NCI-H2107 (cell line): ENCODE data around the gene SLC29A2.

Source experiments
- DNase-seq: peaks from one replicate; lab custom pipeline; 2025; lab: John Stamatoyannopoulos, UW

SLC29A2 gene

DNA sequence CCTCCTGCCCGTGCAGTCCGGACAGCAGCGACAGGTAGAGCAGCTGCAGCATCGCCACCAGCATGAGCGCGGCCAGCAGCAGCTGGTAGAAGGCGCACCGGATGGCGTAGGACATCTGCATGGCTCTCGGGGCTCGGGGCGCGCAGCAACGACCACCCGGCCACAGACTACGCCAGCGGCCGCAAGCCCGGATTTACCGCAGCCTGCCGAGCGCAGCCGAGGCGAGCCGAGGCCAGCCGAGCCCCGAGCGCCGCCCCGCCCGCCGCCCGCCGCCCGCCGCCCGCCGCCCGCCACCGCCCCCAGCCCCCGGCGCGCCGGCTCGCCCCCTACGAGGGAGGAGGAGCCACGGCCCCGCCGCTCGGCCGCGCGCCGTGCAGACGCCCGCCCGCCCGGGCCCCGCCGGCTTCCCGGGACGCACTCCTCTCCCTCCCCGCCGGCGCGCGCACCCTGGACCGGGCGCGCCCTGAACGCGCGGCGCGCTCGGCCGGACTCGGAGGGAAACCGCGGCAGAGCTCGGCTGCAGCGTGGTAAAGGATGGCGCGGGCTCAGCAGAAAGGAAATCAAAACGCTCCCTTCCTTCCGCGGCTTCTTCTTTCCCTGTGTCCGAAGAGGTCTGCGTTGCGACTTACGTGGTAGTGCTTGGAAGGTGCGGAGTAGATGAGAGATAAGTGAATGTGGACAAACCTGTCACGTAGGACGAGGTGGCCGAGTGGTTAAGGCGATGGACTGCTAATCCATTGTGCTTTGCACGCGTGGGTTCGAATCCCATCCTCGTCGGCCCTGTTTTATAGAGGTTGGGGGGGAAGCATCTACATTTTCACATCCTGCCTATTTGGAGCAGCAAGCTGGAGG lies 23.9 kb downstream of the SLC29A2 start, which contains the start of gene B4GAT1:
B4GAT1 (minus strand) TSS at position 205 of the 852 bp plus-strand sequence; CDS start at position 121, 84 bp downstream.
- DNase-seq = peak; percentile 56

DNA sequence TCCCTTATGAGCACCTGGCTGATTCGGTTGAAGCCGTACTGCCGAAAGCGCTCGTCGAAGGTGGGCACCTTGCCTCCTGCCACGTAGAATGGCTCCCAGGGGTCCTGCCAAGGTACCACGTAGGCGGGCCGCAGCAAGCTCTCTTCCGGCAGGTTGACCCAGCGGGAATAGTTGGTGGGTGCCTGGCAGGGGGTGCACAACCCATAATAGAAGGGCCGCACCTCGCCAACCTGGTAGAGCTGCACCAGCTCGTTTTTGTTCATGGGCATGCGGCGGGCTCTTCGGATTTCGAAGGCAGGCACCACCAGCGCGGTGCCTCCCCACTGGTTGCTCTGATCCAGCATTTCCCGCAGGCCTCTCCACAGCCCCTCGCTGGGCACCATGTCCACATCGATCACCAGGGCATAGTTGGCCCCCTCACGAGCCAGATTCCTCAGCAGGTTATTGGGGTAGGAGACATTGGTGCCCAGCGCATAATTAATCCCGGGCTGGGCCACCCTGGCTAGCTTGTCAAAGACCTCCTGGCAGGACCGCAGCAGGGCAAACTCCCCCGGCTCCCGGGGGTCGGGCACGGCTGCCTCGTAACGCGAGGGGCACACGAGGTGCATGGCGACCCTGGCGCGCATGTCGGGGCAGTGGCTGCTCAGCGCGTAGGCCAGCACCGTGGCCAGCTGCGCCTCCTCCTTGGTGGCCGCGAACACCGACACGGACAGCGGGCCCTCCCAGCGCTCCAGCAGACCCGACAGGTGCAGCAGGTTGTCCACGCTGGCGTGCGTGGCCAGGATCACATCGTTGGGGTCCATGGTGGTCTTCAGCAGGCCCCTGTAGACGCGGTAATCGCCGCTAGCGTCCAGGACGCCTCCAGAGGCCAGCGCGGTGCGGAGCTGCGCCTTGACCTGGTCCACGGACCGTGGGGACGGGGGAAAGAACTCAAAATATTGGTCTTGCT lies 24.8 kb downstream of the SLC29A2 start:
- no peak for DNase-seq

DNA sequence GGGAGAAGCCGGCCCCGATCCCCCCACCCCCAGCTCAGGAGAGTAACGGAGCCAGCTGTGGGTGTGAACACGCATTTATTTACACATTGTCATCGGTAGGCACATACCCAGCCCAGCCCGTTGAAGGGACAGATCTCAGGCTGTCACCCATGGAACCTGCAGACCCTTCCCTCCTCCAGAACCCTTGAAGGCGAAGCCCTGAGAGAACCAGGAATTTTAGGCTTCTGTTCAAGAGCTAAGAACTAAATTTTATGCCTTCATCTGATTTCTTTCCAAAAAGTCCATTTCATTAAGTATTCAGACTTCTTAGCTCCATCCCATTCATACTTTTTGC lies 26.3 kb downstream of the SLC29A2 start:
- no peak for DNase-seq

DNA sequence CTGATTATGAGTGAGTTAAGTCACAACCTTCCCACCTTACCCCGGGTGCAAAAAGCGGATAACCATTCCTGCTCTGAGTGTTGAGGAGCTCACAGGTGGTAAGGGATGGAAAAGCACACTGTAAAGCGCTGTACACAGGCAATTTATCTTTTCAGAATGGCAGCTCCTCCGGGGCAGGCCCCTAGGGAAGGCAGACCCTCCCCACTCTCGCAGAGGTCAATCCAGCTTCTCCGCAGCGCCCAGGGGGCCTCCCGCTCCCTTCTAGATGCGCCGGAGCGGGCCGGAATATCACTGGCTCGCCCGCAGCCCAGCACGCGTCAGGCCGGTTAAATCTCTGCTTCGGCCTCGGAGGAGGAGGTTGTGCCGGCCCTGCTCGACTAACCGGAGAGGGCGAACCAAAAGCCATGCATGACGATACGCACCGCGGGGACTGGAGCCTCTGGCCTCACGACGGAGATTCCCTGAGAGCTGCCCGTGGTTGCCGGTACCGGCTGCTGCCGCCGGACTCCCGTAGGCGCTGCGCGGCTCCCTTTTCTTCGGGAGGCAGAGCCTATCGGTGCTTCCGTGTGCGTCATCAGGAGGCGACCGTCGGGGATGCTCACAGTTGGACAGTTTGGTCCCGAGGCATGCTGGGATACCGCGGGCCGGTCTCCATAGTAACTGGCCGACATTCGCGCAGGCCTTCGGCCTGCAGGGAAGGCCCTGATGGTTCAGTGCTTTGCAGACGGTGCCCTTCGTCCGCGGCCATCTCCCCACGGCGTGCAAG lies 26.8 kb downstream of the SLC29A2 start, which contains the start of gene BRMS1:
BRMS1 (minus strand) TSS at position 555 of the 766 bp plus-strand sequence. CDS start 2,870 bp downstream, outside the sequence.
- DNase-seq = peak; percentile 94

DNA sequence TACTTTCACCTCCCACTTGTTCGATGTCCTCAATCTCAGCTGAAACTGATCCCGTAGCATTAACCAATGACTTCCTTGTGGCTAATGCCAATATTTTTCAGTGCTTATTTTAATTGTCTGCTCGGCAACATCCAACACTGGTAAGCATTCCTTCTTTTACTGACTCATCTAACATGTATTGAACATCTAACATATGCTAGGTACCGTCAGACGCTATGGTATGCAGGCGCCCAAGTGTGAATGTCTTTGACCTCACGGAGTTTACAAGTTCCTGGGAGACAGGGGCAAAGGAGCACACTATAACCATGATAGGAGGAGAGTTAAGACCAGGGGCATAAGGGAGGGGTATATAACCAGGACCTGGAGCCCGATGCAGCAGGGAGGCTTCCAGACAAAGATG lies 28.4 kb downstream of the SLC29A2 start:
- no peak for DNase-seq

DNA sequence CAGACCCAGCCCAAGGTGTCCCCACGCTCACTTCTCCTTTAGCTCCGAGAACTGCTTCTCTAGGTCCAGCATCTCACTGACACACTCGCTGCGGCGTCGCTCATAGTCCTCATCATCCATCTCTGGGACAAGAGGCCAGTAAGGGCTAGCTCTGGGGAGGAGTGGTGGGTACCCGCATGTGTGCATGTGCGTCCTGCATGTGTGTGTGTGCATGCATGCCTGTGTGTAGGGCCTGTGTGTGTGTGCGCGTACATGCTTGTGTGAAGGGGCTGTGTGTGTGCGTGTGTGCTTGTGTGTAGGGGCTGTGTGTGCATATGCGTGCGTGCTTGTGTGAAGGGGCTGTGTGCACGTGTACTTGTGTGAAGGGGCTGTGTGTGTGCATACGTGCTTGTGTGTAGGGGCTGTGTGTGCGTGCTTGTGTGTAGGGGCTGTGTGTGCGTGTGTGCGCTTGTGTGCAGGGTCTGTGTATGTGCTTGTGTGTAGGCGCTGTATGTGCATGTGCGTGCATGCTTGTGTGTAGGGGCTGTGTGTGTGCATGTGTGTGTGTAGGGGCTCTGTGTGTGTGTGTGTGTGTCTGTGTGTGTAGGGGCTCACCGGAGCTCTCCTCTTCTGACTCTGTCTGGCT lies 29.9 kb downstream of the SLC29A2 start:
- DNase-seq = no peak

DNA sequence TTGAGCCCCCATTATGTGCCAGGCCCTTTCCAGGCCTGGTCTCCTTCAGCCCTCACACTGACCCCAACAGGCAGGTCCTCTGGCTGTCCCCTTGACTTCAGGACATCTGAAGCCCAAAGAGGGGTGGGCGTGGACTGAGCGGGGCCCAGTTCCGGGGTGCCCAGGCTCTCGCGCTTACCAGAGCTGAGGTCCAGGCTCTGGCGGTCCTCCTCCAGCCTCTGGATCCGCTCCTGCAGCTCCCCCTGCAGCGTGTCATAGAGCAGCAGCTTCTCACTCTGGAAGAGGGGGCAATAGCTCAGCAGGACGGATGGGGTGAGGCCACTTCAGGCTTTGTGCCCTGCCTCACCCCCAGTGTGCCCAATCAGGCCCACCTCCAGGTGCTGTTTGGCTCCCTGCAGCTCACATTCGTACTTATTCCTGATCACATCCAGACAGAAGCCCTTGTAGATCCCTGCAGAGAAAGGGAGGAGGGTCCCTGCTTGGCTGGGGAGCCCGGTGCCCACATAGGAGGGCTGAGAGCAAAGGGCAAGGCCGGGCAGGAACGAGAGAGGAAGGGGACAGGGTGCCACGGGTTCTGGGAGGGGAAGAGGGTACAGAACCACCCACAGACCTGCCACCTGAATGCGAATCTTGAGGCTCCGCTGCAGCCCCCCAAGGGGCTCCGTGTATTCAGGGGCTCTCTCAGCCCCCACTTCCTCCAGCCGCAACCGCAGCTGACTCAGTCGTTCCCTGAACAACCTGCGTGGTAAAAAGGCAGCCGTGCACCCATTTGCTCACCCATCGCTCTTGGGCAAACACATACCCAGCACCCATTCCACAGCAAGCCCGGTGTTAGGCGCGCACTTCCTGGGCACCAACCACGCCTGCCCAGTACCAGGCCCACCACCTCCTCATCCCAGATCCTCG lies 30.7 kb downstream of the SLC29A2 start:
- DNase-seq = no peak

DNA sequence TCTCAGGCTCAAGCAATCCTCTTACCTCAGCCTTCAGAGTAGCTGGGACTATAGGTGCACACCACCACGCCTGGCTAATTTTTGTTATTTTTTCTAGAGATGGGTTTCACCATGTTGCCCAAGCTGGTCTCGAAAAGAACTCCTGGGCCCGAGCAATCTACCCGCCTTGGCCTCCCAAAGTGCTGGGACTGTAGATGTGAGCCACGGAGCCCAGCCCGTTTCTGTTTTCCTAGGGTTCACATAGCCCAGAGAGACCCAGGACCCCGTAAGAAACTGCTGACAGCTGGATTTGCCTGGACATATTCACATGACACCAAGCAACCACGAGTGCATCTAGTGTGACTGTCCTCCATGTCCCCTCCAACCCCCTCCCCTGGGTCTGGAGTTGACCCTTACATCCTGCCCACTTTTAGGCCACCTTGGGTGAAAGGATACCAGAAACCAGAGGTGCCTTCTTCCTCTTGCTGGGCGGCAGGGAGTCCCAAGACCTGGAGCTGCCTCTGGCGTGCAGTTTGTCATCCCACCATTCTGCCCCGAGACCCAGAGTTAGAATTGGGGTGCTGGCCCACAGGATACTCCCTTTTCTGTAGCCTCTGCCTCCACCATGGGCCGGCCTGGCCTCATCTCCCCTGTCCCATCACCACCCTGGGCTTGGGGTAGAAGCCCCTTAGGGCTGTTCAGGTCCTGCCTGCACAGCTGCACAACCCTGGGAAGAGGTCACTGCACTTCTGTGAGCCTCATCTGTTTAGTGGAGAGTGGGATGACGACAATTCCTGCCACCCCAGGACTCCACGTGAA lies 31.7 kb downstream of the SLC29A2 start:
- no peak for DNase-seq

DNA sequence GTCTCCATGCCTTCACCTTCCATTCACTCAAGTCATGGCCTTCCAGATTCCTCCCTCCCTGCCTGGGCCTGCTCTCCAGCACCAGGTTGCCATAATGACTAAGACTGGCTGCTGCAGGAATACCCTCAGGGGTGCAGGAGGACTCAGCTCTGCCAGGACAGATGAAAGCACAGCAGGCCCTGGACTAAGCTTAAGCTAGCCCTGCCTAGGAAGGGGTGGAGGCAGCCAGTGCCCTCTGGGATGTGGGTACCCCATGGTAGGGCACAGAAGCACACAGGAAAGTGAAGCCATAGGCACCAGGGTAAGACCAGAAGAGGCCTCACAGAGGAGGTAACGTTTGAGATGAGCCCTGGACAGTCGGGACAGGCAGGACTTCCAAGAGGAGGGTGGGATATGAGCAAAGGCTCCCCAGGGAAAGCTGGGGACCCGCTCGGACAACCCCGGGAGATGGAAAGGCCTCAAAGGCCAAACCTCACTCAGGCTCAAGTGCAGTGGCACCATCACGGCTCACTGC lies 32.3 kb downstream of the SLC29A2 start:
- DNase-seq = no peak

DNA sequence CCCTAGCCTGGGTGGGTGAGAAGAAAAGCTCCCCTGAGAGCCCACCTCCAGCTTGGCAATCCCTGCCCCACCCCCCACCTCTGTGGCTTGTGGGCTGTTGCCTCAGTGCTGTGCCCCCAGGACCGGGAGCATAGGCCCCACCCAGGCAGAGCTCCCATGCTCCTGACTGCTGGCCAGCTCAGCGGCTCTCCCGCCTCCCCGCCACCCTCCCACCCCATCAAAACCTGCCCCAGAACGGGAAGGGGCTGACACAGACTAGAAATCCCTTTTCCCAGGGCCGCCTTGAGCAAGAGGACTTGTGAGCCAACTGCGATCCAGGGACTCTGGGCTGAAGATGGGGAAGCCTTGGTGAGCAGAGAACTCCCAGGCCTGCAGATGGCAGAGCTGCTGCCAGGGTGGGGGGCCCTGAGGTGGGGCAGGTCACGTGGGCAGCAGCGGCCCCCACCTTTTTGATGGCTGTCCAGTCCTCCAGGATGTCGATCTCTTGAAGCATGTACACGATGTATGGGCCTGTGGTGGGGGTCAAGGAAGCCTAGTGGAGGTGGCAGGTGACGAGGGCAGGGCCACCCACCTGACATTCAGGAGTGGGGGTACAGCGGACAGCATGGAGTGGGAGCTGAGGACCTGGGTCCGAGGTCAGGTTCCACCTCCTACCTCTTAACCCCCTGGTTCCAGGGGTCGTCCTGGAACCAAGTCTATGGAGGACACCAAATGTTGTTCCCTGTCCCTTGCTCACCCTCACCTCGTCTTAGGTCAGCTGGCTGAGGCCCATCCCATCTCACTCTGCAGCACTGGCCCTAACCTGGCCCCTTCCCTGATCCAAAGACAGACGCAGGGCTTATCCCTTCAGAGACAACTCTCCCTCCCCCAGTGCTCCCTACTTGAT lies 33.0 kb downstream of the SLC29A2 start:
- DNase-seq = no peak

DNA sequence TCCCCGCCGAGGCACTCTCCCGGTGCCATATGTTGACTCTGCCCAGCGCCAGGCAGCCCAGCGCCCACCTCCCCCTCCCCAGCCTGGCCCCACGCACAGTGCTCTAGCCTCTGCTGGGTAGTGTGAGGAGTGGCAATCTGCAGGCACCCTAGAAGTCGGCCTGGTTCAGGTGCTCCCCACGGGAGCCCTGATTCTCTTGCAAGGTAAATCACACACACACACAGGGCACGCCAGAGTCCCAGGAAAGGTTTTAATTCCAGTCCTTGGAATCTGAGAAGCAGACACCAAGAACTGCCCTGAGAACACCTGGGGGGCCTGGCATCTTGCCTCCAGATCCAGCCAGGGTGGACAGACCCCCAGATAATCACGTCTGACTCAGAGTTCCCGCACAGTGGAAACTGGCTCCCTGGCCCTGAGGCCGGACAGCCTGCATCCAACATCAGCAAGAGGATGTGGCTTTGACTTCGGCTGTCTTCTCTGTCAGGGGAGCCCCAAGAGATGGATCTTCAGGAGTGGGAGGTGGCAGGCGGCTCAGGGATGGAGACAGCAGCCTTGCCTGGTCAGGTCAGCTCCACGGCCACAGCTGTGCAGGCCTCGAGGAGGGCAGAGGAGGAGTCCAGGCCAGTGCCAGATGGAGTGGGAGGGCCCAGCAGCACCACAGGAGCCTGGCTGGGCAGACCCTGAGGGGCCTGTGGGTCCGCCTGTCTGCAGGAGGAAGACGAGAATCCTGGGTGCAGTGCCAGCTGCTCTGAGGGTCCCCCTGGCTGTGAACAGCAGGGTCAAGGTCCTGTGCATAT lies 34.3 kb downstream of the SLC29A2 start:
- DNase-seq = no peak

DNA sequence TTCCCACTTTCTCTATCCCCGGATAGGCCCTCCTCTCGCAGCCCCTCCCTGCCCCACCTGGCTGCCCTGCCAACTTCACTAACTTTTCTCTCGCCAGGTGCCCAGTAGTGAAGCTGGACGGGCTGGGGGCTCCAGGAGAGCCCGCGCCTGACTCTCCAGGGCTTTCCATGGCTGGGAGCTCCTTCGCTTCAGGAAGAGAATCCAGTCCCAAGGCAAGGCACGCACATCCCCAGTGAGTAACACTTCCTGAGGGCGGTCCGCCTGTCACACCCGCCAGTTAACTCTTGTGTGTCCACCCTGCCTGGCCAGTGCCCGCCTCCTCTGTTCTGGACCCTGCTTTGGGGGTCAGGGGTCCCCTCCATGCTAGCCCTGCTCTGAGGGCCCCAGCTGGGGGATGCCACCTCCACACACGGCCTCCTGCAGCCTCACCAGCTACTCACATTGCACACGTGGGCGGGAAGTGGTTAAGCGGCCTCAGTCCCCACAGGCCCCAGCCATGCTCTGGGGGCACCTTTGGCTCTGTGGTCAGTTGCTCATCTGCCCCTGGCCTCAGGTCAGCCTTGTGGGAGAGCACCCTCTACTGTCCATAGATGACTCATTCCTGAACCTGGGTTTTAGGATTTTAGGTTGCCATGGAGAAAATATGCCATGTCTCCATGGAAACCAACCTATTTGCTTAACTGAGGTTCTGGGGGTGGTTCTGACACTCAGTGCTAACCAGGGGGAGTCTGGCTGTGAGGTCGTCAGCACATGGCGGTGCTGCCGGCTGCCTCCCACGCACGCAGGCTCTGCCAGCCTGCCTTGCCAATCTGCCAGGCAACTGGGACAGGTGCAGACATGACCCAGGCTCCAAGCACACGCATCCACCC lies 35.1 kb downstream of the SLC29A2 start, which contains the start of gene RIN1:
RIN1 (minus strand) TSS at position 201 of the 869 bp plus-strand sequence; CDS start at position 169, 32 bp downstream.
- no peak for DNase-seq

DNA sequence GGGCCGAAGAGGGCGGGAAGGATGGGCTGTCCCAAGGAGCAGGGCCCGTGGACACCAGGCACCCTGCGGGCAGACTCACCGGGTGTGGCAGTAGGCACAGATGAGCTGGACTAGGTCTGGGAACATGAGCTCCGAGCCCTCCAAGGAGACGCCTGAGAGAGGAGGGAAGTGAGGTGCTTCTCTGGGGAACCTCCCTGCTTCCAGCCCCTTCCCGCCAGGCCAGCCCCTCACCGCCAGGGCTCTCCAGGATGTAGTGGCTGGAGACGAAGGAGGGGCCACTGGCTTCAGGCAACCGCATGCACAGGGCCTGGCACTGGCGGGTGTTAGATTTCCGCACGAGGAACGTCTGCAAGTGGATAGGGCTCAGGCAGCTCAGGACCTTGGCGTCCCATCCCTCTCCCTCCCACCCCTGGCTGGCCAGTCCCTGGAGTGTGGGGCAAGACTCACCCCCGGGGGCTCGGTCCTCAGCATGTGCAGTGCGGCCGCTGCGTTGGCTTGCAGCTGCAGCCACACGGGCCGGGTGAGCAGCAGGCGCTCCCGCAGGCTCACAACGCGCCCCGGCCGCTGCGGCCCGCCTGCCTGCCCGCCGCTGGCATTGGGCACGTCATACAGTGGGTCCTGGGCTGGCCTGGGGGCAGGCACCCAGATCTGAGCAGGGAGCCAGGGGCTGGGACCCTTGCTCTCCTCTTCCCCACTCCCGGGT lies 35.9 kb downstream of the SLC29A2 start:
- DNase-seq = no peak

DNA sequence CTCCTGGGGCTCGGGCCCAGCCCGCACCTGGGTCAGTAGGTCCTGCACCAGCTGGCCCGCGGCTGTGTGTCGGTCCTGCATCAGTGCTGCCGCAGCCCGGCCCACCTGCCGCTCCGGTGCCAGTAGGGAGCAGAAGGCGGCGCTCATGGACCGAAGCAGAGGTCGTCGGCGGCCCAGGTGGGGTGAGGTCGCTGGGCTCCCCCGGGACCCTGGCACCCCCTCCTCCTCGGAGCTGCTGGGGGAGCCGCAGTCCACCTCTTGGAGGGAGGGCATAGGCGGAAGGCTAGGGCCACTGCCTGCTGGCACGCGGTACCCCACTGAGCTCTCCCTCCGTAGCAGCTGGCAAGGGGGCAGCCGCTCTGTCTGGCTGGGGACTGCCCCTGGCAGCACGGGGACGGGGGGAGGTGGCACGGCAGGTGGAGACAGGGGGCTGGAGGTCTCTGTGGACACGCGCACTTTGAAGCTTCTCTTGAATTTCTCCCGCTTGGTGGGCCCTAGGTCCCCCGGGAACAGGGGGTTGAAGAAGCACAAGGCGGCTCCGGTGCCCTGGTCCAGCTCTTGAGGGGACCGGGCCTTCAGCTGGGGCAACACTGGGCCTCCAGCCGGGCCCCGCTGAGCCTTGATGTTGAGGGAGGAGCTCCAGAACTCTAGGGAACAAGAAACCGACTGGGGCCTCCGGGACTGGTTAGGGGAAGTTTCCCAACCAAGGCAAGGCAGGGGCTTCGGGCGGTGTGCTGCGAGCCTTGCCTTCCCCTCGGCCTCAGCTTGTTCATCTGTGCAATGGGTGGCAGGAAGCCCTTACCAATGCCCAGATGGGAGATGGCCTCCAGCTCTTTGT lies 36.7 kb downstream of the SLC29A2 start:
- DNase-seq = no peak
